Activated T-cell treated with anti-CD3 and anti-CD28 coated beads for 48 hours (primary cell): Measurements from ENCODE around the gene CEP170.
"Not testable (repeated sequence)": the region's sequence is repeated elsewhere in the genome, so short reads cannot be mapped to it uniquely, and the experiment has no call there.

ENCODE experiments used
- DNase-seq: peaks from one replicate; pipeline ENCODE4 v3.0.0-alpha.2; 2020; ENCODE audit warnings: low read depth

The CEP170 gene

DNA sequence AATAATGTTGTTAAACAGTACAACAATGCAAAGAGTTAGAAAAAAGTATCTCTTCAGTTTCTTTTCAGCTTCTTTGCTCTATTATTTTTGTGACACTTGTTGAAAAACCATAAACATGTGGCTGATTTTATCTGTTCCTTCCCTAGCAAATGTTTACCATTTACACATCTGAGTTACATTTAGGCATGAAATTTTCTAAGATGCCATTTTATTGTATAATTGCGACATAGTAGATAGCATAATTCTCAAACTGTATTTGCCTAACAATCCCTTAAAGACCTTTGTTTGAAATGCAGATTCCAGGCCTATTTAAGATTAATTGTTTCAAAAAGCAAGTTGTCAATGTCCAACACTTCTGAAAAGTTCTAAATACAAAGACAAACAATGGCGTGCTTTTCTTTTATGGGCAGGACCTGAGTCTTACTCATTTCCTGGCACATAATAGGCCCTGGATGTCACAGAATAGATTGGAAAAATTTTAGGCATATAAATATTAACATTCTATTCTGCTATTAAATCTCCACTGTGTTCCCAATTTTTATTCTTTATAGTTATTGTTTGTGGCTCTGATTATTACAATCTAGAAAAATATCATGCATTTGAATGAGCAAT, 81.2 kb downstream of the CEP170 start:
- not testable (repeated sequence) for DNase-seq

DNA sequence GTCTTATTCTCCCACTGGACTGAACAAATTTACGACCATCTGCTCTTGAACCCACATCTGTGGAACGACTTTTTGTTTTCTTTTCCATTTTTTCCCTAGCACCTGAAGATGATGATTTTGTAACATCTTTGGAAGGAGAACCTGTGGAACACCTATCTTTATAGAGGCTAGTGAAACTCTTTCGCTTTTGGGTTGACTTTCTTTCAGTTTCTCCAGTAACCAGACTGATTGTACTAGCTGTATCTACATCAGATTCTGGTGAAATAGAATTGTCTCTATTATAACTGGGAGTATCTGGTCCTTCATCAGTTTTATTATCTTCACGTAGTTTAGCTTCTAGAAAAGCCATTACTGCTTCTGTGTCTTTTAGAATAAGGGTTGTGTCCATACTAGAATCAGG, 90.2 kb downstream of the CEP170 start:
- DNase-seq: not testable (repeated sequence)

DNA sequence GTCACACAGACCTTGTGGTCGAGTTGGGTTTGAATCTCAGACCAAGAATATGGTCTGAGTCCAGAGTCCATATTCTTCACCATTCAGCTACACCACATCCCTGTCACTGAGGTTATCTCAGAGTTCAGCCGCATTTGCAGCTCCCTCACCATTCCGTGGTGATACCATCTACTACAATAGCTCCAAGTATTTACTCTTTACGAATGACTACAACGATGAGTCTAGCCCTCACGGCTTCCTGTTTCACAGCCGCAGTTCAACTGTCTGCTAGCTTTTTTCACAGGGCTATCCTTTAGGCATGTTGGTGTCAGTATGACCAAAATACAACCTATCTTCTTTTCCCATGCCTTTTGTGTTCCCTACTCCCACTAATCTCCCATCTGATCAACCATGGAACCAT, 104.2 kb downstream of the CEP170 start:
- not testable (repeated sequence) for DNase-seq

DNA sequence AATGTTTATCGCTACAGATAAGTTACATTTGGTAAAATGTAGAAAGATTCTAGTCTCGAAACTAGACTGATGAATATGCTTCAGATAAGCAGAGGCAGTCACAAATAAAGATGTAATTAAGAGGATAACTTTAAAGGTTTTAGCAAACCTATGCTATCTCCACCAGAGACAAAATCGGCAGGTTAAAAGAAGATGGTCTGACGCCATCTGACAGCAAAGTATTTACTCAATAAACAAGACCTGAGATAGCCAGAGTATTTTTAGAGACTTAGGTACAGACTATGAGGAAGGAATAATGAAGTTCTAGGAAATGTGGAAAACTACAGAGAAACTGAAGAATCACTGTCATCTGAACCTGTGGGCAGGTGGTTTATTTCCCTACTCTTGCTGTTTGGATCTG, 106.0 kb downstream of the CEP170 start:
- DNase-seq: not testable (repeated sequence)

DNA sequence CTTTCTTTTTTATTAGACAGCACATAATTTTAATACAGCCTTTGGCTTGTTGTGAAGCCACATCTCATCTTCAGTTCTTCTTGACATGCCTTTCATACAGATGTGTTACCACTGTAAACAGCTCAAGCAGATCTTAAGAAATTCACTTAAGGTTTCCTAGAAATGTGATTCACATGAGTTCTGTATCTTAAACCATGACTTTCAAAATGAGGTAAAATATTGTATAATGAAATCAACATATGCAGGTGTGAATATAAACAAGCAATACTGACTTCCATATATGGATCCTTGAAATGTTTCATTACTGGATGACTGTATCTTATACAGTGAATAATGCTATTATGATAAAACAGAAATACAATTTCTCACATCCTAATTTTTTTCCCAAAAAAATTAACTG, 107.7 kb downstream of the CEP170 start:
- DNase-seq: not testable (repeated sequence)

DNA sequence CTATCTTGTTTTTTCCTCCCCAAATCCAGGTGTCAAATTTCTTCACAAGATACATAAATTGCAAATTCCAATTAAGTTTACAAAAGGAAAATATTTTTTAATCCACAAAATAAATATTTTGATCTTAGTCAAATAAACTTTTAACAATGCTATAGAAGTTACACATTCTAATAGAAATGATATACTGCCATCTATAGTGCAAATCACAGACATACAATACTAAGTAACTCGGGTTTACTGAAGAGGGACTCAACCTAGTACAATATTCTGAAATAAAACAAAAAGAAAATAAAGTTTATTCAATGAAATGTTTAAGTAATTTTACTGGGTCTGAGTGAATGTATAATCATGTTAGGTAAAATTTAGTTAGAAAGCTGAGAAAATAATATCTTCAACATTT, 114.6 kb downstream of the CEP170 start:
- not testable (repeated sequence) for DNase-seq

DNA sequence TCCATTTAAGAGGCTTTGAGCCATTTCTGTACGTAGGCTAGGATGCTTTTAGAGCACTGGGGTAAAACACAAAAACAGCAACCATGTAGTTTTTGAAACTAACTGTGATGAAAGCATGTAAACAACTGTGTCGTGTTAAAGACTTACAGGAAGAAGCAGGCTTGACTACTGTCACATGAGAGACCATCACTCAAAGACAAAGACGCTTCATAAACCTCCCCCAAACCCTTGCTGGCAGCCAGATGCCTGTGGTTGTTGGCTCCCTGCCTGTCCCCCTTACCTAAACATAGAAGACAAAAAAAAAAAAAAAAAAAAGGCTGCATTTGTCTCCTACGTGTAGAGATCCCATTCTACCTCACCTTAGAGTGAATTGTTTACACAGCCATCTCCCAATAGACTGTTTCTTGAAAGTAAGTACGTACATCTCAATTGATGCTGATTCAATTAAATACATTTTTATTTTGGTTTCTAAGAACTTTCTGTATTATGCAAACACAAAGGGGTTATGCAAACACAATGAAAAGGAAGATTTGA, 132.1 kb downstream of the CEP170 start:
- not testable (repeated sequence) for DNase-seq

DNA sequence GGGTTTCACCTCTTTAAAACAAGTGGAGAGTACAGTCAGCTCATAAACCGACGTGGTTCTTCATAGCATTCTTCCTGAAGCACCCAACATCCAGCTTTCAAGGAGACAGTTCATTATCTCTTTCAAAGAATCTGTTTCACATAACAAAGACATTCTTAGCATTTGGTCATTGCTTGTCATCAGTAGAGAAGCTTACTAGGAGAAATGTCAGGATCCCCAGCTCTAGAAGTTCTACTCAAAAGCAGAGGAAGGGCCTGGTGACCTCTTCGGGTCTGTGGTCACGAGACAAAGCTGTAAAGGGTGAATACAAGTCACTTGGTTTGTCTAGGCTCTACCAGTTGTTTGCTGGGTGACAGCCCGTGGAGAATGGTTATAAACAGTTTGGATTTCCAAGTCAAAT, 133.1 kb downstream of the CEP170 start:
- DNase-seq: not testable (repeated sequence)

DNA sequence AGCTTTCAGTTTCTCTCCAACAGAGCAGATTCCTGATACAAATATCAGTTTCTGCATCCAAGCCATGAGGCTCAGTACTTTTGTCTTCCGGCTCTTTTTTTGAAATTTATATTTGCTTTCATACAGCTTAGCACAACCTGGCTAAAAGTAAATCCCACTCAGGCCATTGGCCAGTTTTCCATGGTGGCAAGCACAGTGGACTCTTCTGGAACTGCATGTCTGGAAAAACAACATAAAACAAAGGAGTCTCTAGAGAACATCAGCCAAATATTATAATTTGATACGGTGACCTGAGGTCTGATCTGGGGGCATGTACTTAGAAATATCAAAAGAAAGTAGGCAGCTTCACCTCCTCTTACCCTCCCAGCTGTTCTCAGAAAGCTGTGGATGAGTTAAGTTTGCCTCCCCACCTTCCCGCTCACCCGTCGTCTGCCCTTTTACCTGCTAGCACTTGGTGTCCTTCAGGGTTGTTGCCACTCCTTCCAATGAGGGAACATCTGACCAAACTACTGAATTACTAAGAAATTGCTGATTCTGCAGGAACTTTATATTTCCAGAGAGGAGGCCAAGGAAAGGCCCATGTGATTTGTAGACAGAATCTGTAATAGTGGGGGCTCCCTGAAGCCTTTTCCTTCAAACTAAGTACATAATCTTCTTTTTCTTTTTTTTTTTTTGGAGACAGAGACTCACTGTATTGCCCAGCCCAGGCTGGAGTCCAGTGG, 136.3 kb downstream of the CEP170 start:
- DNase-seq: not testable (repeated sequence)

DNA sequence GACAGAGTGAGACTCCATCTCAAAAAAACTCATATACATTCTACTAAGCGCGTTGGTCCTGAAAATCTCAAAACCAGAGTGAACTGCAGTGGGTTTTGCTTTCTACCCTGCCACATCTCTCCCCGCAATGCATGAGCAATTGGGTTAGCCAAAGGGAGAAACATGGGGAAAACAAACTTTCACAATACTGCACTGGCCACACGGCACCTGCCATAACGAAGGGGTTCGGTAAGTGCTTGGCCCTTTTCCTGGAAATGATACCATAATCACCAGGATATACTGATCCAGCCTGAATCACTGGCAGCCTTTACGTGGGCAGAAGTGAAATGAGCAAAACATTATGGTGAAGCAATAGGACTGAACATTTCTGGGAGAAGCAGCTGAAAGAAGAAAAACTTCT, 138.9 kb downstream of the CEP170 start:
- not testable (repeated sequence) for DNase-seq

DNA sequence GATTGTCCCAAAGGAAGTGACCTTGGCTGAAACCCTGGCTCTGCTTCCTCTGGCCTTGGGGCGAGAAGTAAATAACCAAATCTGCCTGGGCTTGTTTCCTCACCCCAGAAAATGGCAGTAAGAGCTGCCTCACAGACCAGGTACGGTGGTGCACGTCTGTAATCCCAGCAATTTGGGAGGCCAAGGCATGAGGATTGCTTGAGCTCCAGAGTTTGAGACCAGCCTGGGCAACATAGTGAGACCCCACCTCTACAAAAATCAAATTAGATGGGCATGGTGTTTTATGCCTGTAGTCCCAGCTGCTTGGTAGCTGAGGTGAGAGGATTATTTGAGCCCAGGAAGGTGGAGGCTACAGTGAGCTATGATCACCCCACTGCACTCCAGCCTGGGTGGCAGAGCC, 140.3 kb downstream of the CEP170 start:
- not testable (repeated sequence) for DNase-seq

DNA sequence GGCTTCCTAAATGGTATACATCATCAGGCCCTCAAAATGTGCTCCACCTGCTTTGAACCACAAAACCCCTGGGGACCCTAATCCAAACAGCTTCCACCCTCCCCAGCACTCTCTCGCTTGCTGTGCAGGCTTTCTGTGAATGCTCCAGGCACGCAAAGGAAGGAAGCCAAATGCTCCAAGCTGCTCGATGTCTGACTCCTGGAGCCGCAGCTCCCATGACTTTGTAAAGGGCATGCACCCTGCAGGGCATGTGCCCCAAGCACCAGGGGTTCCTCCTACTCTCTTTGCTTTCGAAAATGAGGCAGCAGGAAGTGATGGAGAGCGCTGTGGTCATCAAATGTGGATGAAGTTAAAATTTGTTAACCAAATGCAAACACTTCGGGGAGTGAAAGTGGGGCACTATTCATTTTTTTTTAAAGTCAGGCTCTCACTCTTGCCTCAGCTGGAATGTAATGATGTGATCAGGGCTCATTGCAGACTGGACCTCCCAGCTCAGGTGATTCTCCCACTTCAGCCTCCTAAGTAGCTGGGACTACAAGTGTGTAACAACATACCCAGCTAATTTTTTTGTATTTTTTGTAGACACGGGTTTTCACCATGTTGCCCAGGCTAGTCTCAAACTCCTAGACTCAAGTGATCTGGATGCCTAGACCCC, 140.9 kb downstream of the CEP170 start:
- DNase-seq: not testable (repeated sequence)

DNA sequence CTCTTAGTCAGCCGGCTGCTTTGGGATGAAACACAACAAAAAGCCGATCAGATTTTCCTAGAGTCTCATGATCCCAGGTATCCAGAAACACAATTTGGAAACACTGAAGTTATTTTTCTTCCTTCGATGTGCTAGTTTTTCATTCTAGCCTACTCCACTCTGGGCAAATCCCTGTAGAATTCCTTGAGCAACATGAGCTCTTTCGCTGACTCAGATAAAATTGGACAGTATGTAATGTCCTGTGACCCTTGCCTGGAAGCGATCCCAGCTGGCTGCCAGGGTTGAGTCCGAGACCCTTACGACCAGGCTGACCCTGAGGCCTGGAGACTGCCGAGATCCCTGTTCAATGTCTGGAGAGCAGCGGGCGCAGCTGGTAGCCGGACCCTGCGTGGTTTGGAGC, 147.9 kb downstream of the CEP170 start:
- not testable (repeated sequence) for DNase-seq

DNA sequence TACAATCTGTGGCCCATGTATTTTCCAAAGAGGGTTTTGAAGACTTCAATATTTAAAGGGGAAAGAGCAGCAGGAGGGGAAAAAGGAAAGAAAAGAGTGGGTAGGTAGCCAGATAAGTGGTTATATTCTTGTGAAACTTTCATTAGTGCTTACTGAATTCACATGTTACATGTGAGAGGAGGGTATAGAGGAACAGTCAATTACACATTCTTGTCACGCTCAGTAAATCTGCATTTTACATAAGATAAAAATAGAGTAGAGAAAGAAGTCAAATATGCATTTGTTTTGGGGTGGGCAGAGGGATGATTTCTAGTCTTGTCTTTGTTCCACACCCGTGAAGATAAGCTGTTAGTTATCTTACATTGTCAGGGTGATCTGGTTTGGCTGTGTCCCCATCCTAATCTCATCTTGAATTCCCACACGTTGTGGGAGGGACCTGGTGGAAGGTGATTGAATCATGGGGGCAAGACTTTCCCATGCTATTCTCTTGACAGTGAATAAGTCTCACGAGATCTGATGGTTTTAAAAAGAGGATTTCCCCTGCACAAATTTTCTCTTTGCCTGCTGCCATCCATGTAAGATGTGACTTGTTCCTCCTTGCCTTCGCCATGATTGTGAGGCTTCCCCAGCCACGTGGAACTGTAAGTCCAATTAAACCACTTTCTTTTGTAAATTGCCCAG, 149.3 kb downstream of the CEP170 start:
- not testable (repeated sequence) for DNase-seq

DNA sequence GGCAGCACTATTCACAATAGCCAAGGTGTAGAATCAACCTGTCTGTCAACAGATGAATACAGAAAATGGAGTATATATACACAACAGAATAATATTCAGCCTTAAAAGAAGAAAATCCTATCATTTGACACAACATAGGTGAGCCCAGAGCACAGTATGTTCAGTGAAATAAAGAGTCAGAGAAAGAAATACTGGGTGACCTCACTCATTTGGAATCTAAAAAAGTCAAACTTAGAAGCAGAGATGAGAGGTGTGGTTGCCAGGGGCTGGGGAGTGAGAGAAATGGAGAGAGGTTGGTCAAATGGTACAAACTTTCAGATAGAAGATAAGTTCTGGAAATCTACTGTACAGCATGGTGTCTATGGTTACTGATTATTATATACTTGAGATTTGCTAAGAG, 150.0 kb downstream of the CEP170 start:
- not testable (repeated sequence) for DNase-seq

DNA sequence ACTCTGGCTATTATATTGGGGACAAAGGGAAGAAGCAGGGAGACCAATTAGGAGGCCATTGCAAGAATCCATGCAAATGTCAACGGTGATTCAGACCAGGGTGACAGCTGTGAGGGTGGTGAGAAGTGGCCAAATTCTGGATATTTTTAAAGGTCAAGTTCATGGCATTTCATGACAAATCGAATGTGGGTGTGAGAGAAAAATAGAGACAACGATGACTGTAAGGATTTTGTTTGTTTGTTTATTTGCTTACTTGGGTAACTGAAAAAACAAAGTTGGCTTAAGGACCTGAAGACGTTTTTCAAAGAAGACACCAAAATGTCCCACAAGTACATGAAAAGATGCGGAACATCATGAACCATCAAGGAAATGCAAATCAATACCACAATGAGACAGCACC, 150.6 kb downstream of the CEP170 start:
- DNase-seq: not testable (repeated sequence)

DNA sequence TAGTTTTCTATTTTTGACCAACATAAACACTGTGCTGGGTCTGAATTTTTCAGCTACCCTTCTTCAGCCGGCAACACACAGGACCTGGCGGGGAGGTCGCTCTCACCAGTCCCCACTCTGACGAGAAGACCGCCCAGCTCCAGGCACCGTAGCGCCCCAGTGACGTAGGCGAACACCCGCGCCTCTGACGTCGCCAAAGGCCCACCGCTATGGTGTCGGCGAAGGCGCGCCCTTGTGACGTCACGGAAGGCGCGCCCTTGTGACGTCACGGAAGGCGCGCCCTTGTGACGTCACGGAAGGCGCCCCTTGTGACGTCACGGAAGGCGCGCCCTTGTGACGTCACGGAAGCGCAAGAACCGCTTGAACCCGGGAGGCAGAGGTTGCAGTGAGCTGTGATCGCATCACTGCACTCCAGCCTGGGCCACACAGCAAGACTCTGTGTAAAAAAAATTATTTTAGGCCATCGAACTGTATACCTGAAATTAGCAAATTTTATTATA, 153.5 kb downstream of the CEP170 start:
- DNase-seq: peak; percentile 71

DNA sequence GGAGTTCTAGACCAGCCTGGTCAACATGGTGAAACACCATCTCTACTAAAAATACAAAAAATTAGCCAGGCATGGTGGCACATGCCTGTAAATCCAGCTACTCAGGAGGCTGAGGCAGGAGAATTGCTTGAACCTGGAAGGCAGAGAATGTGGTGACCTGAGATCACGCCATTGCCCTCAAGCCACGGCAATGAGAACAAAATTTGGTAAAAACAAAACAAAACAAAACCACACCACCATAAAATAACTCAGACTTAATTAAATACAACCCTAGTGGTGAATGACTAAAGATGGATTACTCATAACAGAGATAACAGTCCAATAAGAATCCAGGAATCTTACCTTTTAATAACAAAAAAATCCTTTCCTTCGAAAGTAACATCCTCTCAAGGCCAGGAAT, 167.7 kb downstream of the CEP170 start:
- DNase-seq: not testable (repeated sequence)
